Progenitor cell of endocrine pancreas (in vitro differentiated cells): ENCODE data around the gene SP100. TPM values are rescaled to one million over a fixed set of nuclear protein-coding genes. Genes with fewer than 3 reads are reported as not detected.
A peak's percentile ranks its signal among the peaks of the same experiment; 100 is the strongest.

Experiments
- DNase-seq: peaks from one replicate; pipeline ENCODE4 v3.0.0; 2021; ENCODE audit warnings: low spot score; ENCODE audit not compliant: unreplicated experiment
- H3K27ac Mint-ChIP-seq: 2 replicates; pipeline ENCODE4 v1.8.0; 2021; ENCODE audit warnings: mild to moderate bottlenecking, moderate library complexity, mixed read lengths
- H3K27me3 Mint-ChIP-seq: 2 replicates; pipeline ENCODE4 v1.8.0; 2021; ENCODE audit warnings: mixed read lengths
- H3K36me3 Mint-ChIP-seq: 2 replicates; pipeline ENCODE4 v1.8.0; 2022; ENCODE audit warnings: mixed read lengths; ENCODE audit not compliant: insufficient read depth
- H3K4me1 Mint-ChIP-seq: 2 replicates; pipeline ENCODE4 v1.8.0; 2021; ENCODE audit warnings: low read depth, mixed read lengths
- H3K4me3 Mint-ChIP-seq: 2 replicates; pipeline ENCODE4 v1.8.0; 2021; ENCODE audit warnings: low read depth, mild to moderate bottlenecking, moderate library complexity, mixed read lengths
- H3K9me3 Mint-ChIP-seq: 2 replicates; pipeline ENCODE4 v1.8.0; 2021; ENCODE audit warnings: low read depth, mixed read lengths
- CTCF ChIP-seq: fragments of 200-600 bp; sonication (generic); IDR thresholded peaks from one replicate; pipeline ENCODE4 v1.5.0; 2021; ENCODE audit warnings: antibody characterized with exemption, mild to moderate bottlenecking; ENCODE audit not compliant: unreplicated experiment
- total RNA-seq: library from RNA; stranded (reverse); gene quantifications from 2 replicates; pipeline ENCODE4 v1.2.1, GENCODE V29; 2021

SP100 gene
- total RNA-seq, 1 donor from 2014 or later, result 2.3 TPM

DNA sequence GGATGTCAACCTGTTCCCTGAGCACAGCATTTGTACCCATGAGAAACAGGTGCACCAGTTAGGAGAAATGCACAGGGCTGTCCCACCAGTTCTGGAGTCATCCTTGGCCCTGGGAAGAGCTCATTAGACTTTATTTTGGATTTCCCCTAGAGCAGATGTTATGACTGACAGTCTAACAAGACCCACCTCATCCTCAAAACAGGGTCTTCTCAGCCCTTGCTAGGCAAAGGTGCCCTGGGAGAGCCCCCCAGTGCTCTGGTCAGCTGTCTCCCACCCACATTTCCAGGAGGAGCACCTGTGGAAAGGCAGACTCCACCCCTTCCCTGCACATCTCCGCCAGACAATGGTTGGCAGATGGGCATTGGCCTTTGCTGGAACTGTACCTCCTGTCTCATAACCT, 5.7 kb upstream of the SP100 start:
- no peak overlapping the region for H3K4me3 Mint-ChIP-seq
- H3K9me3 Mint-ChIP-seq, result no peaks in the 10 kb centered on the region
- peaks cover 62% of the 10 kb centered on the region for H3K27me3 Mint-ChIP-seq
- H3K36me3 Mint-ChIP-seq, result no peaks in the 10 kb centered on the region
- H3K4me1 Mint-ChIP-seq, result peaks cover 1% of the 10 kb centered on the region
- no peak for DNase-seq
- no peak overlapping the region for H3K27ac Mint-ChIP-seq
- TF ChIP-seq CTCF, result no peak

DNA sequence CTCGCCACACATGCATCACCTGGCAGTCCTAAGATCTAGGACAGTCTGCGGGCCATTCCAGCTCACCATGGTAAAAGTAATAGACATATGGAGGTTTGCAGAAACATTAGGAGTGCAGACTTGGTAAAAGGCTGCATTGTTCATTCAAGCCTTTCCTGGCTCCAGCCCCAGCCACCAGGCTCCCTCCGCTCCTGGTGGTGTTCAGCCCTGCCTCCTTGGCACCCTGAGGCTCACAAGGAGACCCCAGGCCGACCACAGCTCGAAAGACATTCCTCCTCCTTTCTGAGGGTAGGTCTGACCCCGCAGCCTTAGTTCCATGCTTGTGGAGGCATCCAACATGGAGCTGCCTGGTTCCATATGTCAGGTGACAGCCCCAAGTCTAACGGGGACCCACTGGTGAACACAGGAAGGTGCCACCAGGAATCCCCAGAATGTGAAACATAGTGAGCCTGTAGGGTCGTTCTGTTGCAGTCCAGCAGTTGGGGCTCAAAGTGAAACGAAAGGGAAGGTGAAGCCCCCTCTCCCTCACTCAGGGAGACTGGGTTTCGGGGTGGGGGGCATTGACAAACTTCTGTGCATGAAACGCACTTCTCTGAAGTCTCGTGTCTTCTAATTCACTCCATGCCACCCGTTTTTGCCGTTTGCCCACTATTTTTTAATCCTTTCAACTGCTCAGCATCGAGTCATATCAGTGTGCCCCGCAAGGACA, 5.0 kb upstream of the SP100 start:
- peaks cover 1% of the 10 kb centered on the region for H3K4me1 Mint-ChIP-seq
- H3K27ac Mint-ChIP-seq, result peak overlapping the region; percentile 83
- peaks cover 64% of the 10 kb centered on the region for H3K27me3 Mint-ChIP-seq
- no peaks in the 10 kb centered on the region for H3K9me3 Mint-ChIP-seq
- no peaks in the 10 kb centered on the region for H3K36me3 Mint-ChIP-seq
- no peak for TF ChIP-seq CTCF
- H3K4me3 Mint-ChIP-seq, result peak overlapping the region; percentile 85
- no peak for DNase-seq

- no peak for TF ChIP-seq CTCF
- peak overlapping the region; percentile 83 for H3K27ac Mint-ChIP-seq
- H3K36me3 Mint-ChIP-seq, result no peaks in the 10 kb centered on the region
- H3K9me3 Mint-ChIP-seq, result no peaks in the 10 kb centered on the region
- peaks cover 64% of the 10 kb centered on the region for H3K27me3 Mint-ChIP-seq
- H3K4me1 Mint-ChIP-seq, result peaks cover 3% of the 10 kb centered on the region
- peak; percentile 21 for DNase-seq
- H3K4me3 Mint-ChIP-seq, result peak overlapping the region; percentile 85
These were observed 4.2 kb upstream of the SP100 start for GRCh38 chr2:230411570-230412370.

GRCh38 chr2:230412371-230412711, 3.7 kb upstream of the SP100 start:
- Mint-ChIP-seq H3K4me3 (peak overlapping the region; percentile 85), H3K27ac (no peak overlapping the region), H3K9me3 (no peaks in the 10 kb centered on the region), H3K36me3 (no peaks in the 10 kb centered on the region), H3K27me3 (peaks cover 64% of the 10 kb centered on the region), H3K4me1 (peaks cover 3% of the 10 kb centered on the region)
- DNase-seq, result no peak
- no peak for TF ChIP-seq CTCF

GRCh38 chr2:230412846-230413245, 3.2 kb upstream of the SP100 start:
- Mint-ChIP-seq H3K4me1 (peaks cover 3% of the 10 kb centered on the region), H3K4me3 (peak overlapping the region; percentile 85), H3K27me3 (peaks cover 64% of the 10 kb centered on the region), H3K9me3 (no peaks in the 10 kb centered on the region), H3K36me3 (no peaks in the 10 kb centered on the region), H3K27ac (no peak overlapping the region)
- no peak for TF ChIP-seq CTCF
- DNase-seq, result no peak
